ENCODE results near the gene ZNF503.

Gene ZNF503

GRCh38 chr10:75432176-75432575 is 30.6 kb upstream of the ZNF503 start:
- TF ChIP-seq, protein P1, sequence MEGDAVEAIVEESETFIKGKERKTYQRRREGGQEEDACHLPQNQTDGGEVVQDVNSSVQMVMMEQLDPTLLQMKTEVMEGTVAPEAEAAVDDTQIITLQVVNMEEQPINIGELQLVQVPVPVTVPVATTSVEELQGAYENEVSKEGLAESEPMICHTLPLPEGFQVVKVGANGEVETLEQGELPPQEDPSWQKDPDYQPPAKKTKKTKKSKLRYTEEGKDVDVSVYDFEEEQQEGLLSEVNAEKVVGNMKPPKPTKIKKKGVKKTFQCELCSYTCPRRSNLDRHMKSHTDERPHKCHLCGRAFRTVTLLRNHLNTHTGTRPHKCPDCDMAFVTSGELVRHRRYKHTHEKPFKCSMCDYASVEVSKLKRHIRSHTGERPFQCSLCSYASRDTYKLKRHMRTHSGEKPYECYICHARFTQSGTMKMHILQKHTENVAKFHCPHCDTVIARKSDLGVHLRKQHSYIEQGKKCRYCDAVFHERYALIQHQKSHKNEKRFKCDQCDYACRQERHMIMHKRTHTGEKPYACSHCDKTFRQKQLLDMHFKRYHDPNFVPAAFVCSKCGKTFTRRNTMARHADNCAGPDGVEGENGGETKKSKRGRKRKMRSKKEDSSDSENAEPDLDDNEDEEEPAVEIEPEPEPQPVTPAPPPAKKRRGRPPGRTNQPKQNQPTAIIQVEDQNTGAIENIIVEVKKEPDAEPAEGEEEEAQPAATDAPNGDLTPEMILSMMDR (IDR thresholded peaks at IDR 0.05; ENCODE audit: extremely low read depth, insufficient read depth, missing control alignments), result no peak
- in situ Hi-C loops (cut with MboI; ENCODE audit: low pct_unique_long_range_greater_than_20kb, low sequenced_read_pairs, unreplicated experiment), result no loop called here
- DNase-seq (ENCODE audit: low spot score), result no peak

DNA sequence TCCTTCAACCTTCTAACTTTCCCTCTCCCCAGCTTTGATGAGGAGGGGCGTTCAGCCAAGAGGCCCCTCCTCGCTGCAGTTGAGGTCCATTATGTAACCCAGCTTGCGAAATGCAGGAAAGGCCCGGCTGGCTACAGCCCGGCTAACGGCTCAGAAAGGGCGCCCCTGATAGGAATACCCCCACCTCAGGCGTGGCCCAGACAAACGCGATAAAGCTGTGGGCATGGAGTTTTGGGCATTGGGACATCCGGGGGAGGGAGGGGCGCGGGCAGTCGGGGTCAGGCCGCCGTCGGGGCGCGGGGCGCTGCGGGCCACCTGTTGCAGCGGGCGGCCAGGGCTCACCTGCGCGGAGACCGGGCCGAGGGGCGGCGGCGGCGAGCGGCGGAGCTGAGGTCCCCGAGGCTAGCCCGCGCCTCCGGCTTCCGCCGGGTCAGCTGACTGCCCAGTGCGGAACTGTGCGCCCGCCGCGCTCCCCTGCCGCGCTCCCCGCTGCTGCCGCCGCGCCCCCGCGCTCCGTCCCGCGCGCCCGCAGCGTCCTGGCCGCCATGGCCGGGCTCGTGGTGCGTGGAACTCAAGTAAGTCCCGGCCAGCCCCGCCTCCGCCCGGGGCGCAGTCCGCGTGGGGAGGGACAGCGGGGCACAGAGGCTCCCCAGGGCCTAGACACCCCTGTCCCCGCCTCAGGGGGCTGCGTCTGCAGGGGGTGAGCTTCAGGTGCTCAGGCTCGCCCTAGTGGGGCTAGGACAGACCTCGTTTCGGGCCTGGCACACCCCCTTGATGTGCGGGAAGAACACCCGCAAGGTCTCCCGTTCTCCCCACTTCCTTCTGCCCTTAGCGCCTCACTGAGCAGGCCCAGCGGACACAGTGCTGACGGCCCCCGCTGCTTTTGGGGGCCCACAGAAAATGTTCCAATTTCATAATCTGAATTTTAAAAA is 29.9 kb upstream of the ZNF503 start, which contains the start of gene LRMDA:
Gene LRMDA, plus strand, starts transcription at position 445 of the 932 bp plus-strand sequence.
- TF ChIP-seq, protein P1 (IDR thresholded peaks at IDR 0.05; ENCODE audit: extremely low read depth, insufficient read depth, missing control alignments), result no peak
- in situ Hi-C loops (cut with MboI; ENCODE audit: low pct_unique_long_range_greater_than_20kb, low sequenced_read_pairs, unreplicated experiment), result no loop called here
- DNase-seq (ENCODE audit: low spot score), result peak; percentile 58

GRCh38 chr10:75430000-75430763 is 28.6 kb upstream of the ZNF503 start:
- no peak for DNase-seq (ENCODE audit: low spot score)

DNA sequence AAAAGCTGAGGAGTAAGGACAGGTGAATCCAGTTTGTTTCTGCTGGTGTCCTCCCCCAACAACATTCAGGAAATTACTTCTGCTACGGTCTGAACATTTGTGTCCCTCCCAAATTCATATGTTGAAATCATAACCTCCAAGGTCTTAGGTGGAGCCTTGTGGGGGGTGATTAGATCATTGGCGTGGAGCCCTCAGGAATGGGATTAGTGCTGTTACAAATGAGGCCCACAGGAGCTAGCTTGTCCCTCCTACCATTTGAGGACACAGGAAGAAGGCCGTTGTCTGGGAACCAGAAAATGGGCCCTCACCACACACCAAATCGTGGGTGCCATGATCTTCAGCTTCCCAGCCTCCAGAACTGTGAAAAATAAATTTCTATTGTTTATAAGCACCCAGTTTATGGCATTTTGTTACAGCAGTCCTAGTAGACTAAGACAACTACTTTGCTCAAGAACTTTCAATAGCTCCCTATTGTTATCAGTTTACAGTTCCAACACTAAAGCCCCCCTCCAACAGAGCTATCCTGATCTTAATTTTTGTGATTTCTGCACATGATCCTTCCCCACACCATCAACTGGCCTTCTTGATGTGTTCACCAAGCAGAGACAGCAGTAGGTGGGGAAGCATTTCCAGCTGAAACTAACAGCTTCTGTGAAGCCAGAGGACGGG is 27.7 kb upstream of the ZNF503 start:
- in situ Hi-C loops (cut with MboI; ENCODE audit: low pct_unique_long_range_greater_than_20kb, low sequenced_read_pairs, unreplicated experiment), result no loop called here
- TF ChIP-seq, protein P1 (IDR thresholded peaks at IDR 0.05; ENCODE audit: extremely low read depth, insufficient read depth, missing control alignments), result no peak
- DNase-seq (ENCODE audit: low spot score), result no peak

More at GRCh38 chr10:75430000-75430763, 28.6 kb upstream of the ZNF503 start:
- TF ChIP-seq, protein P1 (IDR thresholded peaks at IDR 0.05; ENCODE audit: extremely low read depth, insufficient read depth, missing control alignments), result no peak
- in situ Hi-C loops (cut with MboI; ENCODE audit: low pct_unique_long_range_greater_than_20kb, low sequenced_read_pairs, unreplicated experiment), result no loop called here

DNA sequence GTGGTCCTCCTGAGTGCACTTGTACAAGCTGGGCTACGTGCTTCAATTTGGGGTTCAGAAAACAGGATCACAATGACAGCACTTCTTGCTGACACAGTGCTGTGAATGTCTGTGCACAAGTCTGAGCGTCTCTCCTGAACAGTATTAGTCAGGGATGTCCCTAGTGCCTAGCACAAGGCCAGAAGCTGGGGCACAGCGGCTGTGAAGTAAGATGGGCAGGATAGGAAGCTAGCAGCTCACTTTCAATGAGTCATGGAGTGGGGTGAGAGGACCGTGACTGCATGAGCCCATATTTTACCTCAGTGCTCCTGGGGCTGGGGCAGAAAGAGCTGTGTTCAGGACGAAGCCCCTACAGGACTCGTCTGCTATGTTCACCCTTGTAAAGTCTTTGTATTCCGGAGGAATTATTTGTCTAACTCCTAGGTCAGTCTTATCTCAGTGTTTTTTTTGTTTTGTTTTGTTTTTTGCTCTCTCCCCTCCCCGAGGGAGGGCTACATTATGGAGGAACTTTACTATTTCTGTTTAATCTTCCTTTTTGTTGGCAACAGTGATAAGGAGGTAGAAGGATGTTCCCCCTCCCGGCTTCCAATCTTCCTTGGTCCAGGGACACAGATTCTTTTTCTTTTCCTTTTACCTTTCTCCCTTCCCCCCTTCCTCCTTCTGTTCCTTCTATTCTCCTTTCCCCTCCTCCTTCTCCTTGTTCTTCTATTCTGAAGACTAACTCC is 27.0 kb upstream of the ZNF503 start:
- TF ChIP-seq, protein P1 (IDR thresholded peaks at IDR 0.05; ENCODE audit: extremely low read depth, insufficient read depth, missing control alignments), result no peak
- in situ Hi-C loops (cut with MboI; ENCODE audit: low pct_unique_long_range_greater_than_20kb, low sequenced_read_pairs, unreplicated experiment), result no loop called here
- DNase-seq (ENCODE audit: low spot score), result no peak
